Hepatocyte (in vitro differentiated cells): ENCODE data around the gene LINGO1.

ENCODE experiments used
- EZH2phosphoT487 ChIP-seq: fragments of 200-600 bp; sonication (generic); IDR thresholded peaks from one replicate; pipeline ENCODE4 v1.6.1; 2018; ENCODE audit warnings: antibody characterized with exemption, mild to moderate bottlenecking, low read depth, moderate library complexity; ENCODE audit not compliant: unreplicated experiment, severe bottlenecking
- TF ChIP-seq, protein P1 (sequence below): fragments of 200-600 bp; sonication (generic); IDR thresholded peaks from 2 replicates; pipeline ENCODE4 v1.5.1; 2016; ENCODE audit warnings: antibody characterized with exemption, mild to moderate bottlenecking; ENCODE audit not compliant: poor library complexity

DNA sequence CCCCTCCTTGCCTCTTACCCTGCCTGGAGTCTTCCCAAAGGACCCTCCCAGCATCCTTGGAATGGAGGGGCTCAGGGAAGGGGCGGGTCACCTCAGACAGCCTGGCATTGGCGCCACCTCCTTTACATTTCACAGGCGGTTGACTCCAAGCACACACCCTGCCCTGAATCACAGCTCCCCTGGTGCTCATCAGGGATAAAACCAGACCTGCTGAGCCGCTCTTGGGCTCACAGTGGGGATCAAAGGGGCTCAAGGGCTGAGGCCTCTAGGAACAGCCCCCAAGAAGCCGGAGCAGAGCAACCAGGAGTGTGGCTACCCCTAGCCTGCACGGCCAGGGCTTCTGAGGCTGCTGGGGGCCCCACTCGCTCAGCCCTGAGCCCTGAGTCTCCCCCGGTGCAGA, 16.6 kb downstream of the LINGO1 start:
- TF ChIP-seq, protein P1, sequence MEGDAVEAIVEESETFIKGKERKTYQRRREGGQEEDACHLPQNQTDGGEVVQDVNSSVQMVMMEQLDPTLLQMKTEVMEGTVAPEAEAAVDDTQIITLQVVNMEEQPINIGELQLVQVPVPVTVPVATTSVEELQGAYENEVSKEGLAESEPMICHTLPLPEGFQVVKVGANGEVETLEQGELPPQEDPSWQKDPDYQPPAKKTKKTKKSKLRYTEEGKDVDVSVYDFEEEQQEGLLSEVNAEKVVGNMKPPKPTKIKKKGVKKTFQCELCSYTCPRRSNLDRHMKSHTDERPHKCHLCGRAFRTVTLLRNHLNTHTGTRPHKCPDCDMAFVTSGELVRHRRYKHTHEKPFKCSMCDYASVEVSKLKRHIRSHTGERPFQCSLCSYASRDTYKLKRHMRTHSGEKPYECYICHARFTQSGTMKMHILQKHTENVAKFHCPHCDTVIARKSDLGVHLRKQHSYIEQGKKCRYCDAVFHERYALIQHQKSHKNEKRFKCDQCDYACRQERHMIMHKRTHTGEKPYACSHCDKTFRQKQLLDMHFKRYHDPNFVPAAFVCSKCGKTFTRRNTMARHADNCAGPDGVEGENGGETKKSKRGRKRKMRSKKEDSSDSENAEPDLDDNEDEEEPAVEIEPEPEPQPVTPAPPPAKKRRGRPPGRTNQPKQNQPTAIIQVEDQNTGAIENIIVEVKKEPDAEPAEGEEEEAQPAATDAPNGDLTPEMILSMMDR: no peak
- no peak for TF ChIP-seq EZH2phosphoT487
